ENCODE data around the gene OR2L3. TPM values are rescaled to one million over a fixed set of nuclear protein-coding genes. Genes with fewer than 3 reads are reported as not detected.

Gene OR2L3, protein sequence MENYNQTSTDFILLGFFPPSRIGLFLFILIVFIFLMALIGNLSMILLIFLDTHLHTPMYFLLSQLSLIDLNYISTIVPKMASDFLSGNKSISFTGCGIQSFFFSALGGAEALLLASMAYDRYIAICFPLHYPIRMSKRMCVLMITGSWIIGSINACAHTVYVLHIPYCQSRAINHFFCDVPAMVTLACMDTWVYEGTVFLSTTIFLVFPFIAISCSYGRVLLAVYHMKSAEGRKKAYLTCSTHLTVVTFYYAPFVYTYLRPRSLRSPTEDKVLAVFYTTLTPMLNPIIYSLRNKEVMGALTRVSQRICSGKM
- 0.33 TPM for total RNA-seq

DNA sequence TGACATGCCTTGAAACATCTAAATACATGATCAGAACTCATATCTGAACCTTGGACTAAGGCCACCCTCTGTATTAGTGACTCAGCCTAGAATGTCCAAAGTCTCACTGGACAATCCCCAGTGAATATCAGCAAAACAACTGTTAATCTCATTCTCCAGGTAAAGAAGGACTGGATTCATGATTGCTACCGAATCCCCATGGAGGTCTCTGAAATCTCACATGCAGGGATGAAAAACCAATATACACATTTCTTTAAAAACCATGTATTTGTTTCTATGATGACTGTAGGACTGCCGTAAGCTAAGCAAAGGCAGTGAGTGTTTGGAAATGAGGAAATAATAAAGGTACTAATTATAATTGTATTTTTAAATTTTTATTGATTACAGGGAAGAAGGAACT, at the start of gene OR2L3:
Gene OR2L3 (plus strand): TSS at position 301 of the 400 bp plus-strand sequence. CDS start 13,846 bp downstream, outside the sequence.

DNA sequence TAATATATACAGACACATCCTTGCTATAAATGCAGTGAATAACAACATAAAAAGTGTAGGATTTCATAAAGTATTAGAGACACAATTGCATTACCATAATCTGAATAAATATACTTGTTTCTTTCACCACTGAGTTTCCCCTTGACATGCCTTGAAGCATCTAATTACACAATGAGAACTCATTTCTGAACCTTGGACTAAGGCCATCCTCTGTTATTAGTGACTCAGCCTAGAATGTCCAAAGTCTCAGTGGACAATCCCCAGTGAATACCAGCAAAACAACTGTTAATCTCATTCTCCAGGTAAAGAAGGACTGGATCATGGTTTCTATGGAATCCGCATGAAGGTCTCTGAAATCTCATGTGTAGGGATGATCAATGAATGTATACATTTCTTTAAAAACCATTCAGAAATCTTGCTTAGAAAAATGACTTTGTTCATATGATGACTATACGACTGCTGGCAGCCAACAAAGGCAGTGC, 33.4 kb upstream of the OR2L3 start, which contains the start of gene OR2L5:
Gene OR2L5 (plus strand): TSS at position 432 of the 482 bp plus-strand sequence. CDS start 8,288 bp downstream, outside the sequence.

DNA sequence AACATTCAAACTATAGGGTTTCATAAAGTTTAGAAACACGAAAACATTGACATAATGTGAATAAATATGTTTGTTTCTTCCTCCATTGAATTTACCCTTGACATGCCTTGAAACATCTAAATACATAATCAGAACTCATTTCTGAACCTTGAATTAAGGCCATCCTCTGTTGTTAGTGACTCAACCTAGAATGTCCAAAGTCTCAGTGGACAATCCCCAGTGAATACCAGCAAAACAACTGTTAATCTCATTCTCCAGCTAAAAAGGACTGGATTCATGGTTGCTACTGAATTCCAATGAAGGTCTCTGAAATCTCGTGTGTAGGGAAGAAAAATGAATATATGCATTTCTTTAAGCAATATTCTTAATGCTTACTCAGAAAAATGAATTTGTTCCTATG, 16.9 kb upstream of the OR2L3 start, which contains the start of gene OR2L2:
Gene OR2L2 (plus strand): TSS at position 301 of the 400 bp plus-strand sequence. CDS start 8,198 bp downstream, outside the sequence.

DNA sequence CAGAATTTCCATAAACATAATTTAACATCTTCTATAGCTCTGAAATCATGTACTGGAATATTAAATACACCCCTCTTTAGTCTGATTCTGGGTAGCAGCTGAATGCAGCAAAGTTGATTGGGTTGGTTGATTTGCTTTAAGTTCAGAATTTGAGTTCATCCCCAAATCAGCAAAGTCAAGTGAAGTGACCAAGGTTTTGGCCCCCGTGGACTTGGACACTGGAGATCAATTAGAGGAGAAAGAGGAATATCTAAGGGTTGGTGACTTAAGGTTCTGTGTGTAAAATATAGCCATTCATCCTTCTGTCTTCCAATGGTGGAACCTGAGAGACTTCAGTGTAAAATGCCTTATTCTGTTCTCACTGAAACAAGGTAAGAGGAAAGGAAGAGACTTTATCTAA, 48.2 kb downstream of the OR2L3 start, which contains the start of gene OR2L13:
Gene OR2L13 (plus strand): TSS at position 301 of the 400 bp plus-strand sequence. CDS start 4,192 bp downstream, outside the sequence.

Other genes starting within 250 kb of the OR2L3 start
- gene OR14A16, start 222.7 kb upstream of the OR2L3 start, total RNA-seq = not detected
- not detected for gene OR11L1, start 204.9 kb upstream of the OR2L3 start, total RNA-seq
- gene TRIM58, start 189.6 kb upstream of the OR2L3 start, total RNA-seq = 7.0 TPM
- 0.44 TPM for gene OR2W3, start 151.2 kb upstream of the OR2L3 start, total RNA-seq
- gene OR2T8, start 126.6 kb upstream of the OR2L3 start, total RNA-seq = not detected
- gene OR2AJ1, start 121.9 kb upstream of the OR2L3 start, total RNA-seq = not detected
- gene OR2L8, start 98.0 kb upstream of the OR2L3 start, total RNA-seq = not detected
- not detected for gene OR2AK2, start 81.6 kb upstream of the OR2L3 start, total RNA-seq
- gene OR2L5, start 33.2 kb upstream of the OR2L3 start, total RNA-seq = 0.44 TPM
- gene OR2L2, start 16.8 kb upstream of the OR2L3 start, total RNA-seq = 0.88 TPM
- 0.71 TPM for gene OR2L13, start 48.3 kb downstream of the OR2L3 start, total RNA-seq
- gene OR2M5, start 98.3 kb downstream of the OR2L3 start, total RNA-seq = not detected
- not detected for gene OR2M2, start 128.0 kb downstream of the OR2L3 start, total RNA-seq
- gene OR2M3, start 150.4 kb downstream of the OR2L3 start, total RNA-seq = not detected
- not detected for gene OR2M4, start 184.6 kb downstream of the OR2L3 start, total RNA-seq
- gene OR2T33, start 231.1 kb downstream of the OR2L3 start, total RNA-seq = not detected

Data from camera-type eye (tissue), 1 donor.